Stimulated activated CD8-positive, alpha-beta memory T cell treated with anti-CD3 and anti-CD28 coated beads, Interleukin-7, amount 100 ng/mL, for 24 hours (primary cell): ENCODE measurements around the gene ASPA.

ENCODE experiments used
- DNase-seq: peaks from one replicate; pipeline ENCODE4 v3.0.0-alpha.2; 2020; ENCODE audit warnings: low read depth

The ASPA gene

GRCh38 chr17:3535253-3535995, 59.6 kb downstream of the ASPA start:
- peak; percentile 18 for DNase-seq

GRCh38 chr17:3536716-3537115, 60.9 kb downstream of the ASPA start:
- DNase-seq = no peak

GRCh38 chr17:3539881-3540540, 64.2 kb downstream of the ASPA start:
- no peak for DNase-seq

- DNase-seq = no peak
Observed at GRCh38 chr17:3542410-3543088, 66.8 kb downstream of the ASPA start.

GRCh38 chr17:3543453-3543852, 67.7 kb downstream of the ASPA start:
- DNase-seq = no peak

GRCh38 chr17:3544365-3544764, 68.6 kb downstream of the ASPA start:
- DNase-seq = no peak

- no peak for DNase-seq
Observed at GRCh38 chr17:3545151-3545550, 69.4 kb downstream of the ASPA start.

- DNase-seq = no peak
Observed at GRCh38 chr17:3546521-3546920, 70.7 kb downstream of the ASPA start.

- DNase-seq = no peak
Observed at GRCh38 chr17:3546997-3547396, 71.2 kb downstream of the ASPA start.

- DNase-seq = no peak
Observed at GRCh38 chr17:3547628-3548027, 71.8 kb downstream of the ASPA start.

- no peak for DNase-seq
Observed at GRCh38 chr17:3549610-3550162, 73.9 kb downstream of the ASPA start.

- no peak for DNase-seq
Observed at GRCh38 chr17:3551189-3551588, 75.4 kb downstream of the ASPA start.

- no peak for DNase-seq
Observed at GRCh38 chr17:3552916-3553315, 77.1 kb downstream of the ASPA start.
